C4-2B (cell line): Measurements from ENCODE around the gene TSHZ3.

Source experiments
- H3K27ac ChIP-seq: fragments of 450-650 bp; 2 replicates; pipeline ENCODE4 v1.5.1; 2017
- CTCF ChIP-seq: fragments of 450-650 bp; conservative IDR thresholded peaks from 2 replicates; pipeline ENCODE4 v1.5.1; 2017; ENCODE audit warnings: mild to moderate bottlenecking
- ZFX ChIP-seq: fragments of 450-650 bp; IDR thresholded peaks from 2 replicates; pipeline ENCODE4 v1.6.1; 2017

Gene TSHZ3

GRCh38 chr19:31317093-31317492 is 32.1 kb downstream of the TSHZ3 start:
- TF ChIP-seq ZFX: no peak
- TF ChIP-seq CTCF: no peak
- H3K27ac ChIP-seq: no peak overlapping the region

GRCh38 chr19:31316201-31316951 is 32.9 kb downstream of the TSHZ3 start:
- TF ChIP-seq ZFX (no peak), CTCF (no peak)
- no peak overlapping the region for H3K27ac ChIP-seq

GRCh38 chr19:31315652-31316051 is 33.6 kb downstream of the TSHZ3 start:
- TF ChIP-seq CTCF (no peak), ZFX (no peak)
- no peak overlapping the region for H3K27ac ChIP-seq

GRCh38 chr19:31314849-31315629 is 34.2 kb downstream of the TSHZ3 start:
- no peak overlapping the region for H3K27ac ChIP-seq
- TF ChIP-seq ZFX (no peak), CTCF (peak; percentile 52)

- TF ChIP-seq CTCF (no peak), ZFX (no peak)
- H3K27ac ChIP-seq: no peak overlapping the region
Observed at GRCh38 chr19:31314156-31314555, 35.1 kb downstream of the TSHZ3 start.

GRCh38 chr19:31313291-31314030 is 35.8 kb downstream of the TSHZ3 start:
- no peak overlapping the region for H3K27ac ChIP-seq
- no peak for TF ChIP-seq ZFX
- peak; percentile 30 for TF ChIP-seq CTCF
